ENCODE measurements around the gene TMEM132C.

Gene TMEM132C

DNA sequence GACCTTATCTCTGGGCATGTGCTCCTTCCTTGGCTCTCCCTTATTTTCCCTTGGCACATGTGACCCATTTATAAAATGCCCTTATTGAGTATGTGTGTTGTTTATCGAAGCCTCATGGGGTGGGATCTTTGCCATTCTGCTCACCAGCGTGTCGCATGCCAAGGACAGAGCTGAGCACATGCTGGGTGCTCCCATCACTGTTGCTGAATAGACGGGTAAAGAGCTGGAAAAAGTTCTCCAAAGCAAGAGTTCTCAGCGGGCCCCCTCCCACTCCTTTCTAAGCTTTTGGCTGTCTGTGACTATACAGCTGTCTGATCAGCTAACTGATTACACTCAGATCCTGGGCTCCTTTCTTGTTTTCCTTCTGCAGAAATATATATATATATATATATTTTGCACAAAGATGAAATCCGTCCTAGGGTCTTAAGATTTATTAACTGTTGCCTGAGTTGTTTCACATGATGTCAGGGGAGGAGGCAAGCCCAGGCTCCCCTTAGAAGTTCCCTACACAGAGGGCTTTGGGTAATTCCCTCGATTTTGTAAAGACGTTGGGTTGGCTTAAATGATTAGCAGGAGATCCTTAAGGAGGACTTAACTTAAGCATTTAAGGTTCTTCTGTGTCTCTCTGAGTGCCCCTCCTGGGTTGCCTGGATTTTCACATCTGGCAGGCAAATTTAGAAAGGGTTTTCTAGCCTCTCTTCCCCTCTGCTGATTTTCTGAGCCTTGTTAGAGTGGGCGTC is 71.6 kb downstream of the TMEM132C start:
- no peak for DNase-seq (ENCODE audit: low read depth in 2 of 2)

GRCh38 chr12:128339126-128339520 is 72.2 kb downstream of the TMEM132C start:
- DNase-seq (ENCODE audit: low read depth in 2 of 2): no peak

DNA sequence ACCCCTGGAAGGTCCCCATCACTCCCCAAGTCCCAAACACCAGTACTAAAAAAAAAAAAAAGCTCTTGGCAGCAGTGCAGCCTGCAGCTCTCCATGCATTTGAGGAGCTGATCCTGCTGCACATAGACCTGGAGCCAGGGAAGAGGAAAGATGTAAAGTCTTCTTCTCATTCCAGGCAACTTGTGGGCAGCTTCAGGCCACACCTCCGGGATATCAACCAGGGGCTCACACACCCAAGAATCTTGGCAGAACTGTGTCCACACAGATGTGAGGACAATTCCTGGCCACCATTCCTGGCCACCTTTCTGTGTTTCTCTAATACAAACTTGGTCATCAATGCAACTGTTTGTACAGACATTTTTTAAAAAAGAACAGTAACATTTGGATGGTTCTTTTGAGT is 72.7 kb downstream of the TMEM132C start:
- DNase-seq (ENCODE audit: low read depth in 2 of 2): no peak

DNA sequence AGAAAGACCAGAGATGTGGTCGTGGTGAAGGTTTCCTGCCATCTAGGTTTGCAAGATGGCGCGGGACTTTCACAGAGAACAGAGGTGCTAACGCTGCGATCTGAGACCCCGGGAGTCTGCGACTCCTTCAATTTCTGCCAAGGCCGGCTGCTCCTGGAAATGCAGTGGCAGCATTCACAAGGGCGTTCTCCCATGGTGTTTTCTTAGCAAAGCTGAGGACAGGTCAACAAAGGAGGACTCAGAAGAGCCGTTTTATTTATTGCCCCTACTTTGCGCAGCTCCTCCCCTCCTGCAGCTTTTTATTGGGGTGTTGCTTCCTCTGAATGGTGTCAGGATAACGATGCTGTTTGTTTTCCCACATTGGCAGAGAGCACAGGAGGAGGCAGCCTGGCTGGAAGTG is 86.3 kb downstream of the TMEM132C start:
- no peak for DNase-seq (ENCODE audit: low read depth in 2 of 2)

DNA sequence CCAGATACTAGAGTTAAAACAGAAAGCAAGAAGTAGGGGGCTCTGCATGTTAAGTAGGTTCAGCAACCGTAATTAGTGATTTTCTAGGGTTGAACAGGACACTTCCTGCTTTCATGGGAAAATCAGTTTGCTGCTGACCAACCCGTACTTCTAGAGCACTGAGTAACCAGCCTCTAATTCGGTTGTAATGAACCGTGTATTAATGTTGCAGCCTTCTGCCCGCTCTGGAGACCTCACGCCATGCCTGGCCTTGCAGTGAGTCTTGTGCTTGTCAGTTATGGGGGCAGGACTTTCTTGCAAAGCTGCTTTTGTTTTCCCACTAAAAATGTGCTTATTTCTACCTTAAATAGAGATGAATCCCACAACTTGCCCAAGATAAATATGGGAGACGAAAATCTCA is 89.6 kb downstream of the TMEM132C start:
- no peak for DNase-seq (ENCODE audit: low read depth in 2 of 2)

DNA sequence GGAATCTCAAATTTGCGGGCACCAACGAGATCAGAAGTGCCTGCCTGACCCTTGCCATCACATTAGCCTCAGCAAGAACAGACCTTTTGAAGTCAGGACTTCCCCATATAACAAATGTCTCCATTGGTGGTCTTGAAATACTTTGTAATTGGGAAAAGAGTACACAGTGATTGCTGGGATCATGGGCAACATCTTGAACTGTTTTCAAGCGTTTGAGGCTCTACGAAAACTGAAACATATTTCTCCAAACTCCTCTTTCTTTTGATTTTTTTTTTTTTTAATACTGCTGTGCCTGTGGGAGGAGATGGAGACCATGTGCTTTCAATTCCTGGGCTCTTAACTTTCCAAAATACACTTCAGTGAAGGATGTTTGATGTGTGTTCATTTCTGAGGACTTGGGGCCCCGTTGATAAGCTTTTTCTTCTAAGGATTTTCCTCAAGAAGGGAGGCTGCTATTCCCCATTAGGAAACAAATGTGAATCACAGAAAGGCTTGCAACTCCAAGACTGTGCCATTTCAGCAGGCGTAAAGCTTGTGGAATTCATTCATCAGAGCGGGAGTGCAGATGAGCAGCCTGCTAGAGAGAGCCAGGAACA is 94.5 kb downstream of the TMEM132C start:
- no peak for DNase-seq (ENCODE audit: low read depth in 2 of 2)

DNA sequence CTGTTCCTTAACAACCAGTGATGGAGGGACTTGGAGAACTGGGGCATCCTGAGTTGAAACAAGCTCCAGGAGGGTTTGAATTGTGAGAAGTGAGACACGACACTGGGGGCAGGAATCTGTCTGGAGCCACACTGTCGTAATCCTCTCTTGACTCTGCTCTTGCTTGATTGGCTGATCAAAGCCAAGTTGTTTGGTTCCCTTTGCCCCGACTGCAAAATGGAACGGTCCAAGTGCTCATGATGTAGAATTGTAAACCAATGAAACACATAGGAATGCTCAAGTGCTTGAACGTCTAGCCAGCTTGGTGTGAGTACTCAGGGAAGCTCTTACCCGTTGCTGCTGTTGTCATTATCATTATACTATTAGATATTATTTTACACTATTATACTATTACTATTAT is 98.1 kb downstream of the TMEM132C start:
- DNase-seq (ENCODE audit: low read depth in 2 of 2): no peak

DNA sequence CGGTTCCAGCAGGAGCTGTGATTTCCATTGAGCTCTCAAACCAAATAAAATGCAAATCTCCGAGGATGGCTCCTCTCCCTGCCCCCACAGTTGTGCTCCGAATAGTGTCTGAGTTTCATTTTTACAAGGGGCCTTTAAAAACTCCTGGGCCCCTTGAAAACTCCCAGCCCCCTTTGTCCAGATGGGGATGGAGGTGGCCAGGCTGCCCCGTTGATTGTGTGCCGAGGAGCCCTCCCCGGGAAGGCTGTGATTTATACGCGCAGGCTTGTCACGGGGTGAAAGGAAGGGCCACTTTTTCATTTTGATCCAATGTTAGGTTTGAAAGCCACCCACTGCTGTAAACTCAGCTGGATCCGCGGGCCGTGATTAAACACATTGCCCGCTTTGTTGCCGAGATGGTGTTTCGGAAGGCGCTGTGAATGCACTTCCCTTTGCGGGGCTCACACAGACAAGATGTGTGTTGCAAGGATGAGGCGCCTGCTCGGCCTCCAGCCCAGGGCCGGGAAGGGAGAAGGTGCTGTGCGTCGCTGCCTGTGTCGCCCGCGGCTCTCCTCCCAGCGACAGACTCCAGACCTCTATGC is 98.8 kb downstream of the TMEM132C start:
- DNase-seq (ENCODE audit: low read depth in 2 of 2): no peak

DNA sequence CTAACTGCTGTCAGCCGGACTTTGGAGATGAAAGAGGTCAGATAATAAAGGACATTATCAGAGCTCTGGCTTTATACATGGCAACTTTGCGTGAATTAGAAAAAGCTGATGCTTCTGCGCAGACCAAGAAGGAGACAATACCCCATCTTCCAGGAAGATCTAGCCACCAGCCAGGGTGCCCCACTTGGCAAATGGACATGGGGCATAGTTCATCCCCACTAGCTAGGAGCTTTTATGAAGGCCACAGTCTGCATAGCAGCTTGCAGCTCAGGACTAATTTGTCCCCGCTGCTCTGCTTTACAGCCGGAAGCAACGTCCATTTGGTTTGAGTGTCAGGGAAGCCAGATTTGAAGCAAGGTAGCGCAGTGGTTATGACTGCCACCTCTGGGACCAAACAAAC is 101.0 kb downstream of the TMEM132C start:
- DNase-seq (ENCODE audit: low read depth in 2 of 2): no peak

- no peak for DNase-seq (ENCODE audit: low read depth in 2 of 2)
Measured at GRCh38 chr12:128381541-128381940, 114.6 kb downstream of the TMEM132C start.

DNA sequence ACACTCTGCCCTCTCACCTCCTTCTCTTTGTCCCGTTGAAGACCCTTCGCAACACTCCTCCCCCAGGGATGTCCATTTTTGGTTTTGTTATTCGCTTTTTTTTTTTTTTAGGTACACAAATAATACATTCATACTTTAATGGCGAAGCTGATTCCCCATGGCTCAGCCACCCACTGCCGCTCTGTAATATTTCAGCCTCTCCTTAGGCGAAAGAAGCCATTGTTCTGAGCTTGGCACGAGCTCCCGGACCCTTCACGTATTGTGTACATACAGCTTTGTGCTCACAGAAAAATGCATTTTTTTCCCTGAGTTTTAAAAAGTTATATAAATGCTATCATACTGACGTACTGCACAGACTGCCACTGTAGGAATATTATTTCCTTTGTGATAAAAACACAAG is 115.0 kb downstream of the TMEM132C start:
- no peak for DNase-seq (ENCODE audit: low read depth in 2 of 2)

- DNase-seq (ENCODE audit: low read depth in 2 of 2): no peak
Measured at GRCh38 chr12:128382946-128383345, 116.0 kb downstream of the TMEM132C start.

GRCh38 chr12:128383357-128383937 is 116.5 kb downstream of the TMEM132C start:
- no peak for DNase-seq (ENCODE audit: low read depth in 2 of 2)

- DNase-seq (ENCODE audit: low read depth in 2 of 2): no peak
Measured at GRCh38 chr12:128385736-128386135, 118.8 kb downstream of the TMEM132C start.

DNA sequence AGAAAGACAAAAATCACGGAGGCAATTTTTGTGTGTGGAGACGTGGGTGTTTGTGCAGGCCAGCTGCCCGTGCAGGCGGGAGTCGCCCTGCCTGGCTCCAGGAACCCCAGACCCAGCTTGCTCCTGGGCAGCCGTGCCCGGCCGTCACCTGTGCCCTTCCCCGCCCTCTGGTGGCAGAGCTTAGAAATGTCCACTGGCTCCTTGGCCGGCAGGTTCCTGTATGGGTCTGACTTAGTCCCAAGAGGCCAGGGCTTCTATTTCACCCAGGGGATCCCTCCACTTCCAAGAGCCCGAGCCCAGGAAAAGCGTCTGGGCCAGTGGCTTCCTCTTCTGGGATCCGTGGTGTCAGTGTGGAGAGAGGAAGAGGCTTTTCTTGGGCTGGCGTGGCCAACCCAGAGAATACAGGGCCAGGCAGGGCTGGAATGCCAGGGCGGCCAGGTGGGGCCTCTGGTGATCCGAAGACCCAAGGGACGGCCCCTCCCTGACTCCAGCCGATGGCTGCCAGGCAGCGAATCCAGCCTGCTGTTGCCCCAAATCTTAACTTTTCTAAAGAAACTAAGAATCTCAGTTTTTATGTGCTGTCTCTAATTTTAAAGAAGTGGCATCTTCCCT is 120.9 kb downstream of the TMEM132C start:
- DNase-seq (ENCODE audit: low read depth in 2 of 2): peak in 1 of 2 donors; percentile 8

GRCh38 chr12:128388461-128389000 is 121.6 kb downstream of the TMEM132C start:
- DNase-seq (ENCODE audit: low read depth in 2 of 2): no peak

DNA sequence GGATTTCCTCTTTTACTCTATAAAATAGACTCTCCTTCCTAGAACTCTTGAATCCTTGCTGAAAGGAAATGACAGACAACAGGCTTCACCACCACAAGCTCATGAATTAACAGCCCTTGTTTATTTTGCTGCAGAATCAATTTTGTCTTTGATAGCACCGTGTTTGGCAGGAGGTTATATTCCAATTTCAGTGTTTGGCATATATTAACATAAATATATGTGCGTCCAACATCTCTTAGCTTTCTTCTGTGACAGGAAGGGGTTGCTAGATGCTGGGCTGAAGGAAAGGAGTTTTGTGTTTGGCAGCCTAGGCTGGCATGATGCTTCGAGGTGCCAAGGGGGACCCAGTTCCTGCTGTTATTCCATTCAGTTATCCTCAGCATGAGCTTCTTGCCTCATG is 126.4 kb downstream of the TMEM132C start:
- DNase-seq (ENCODE audit: low read depth in 2 of 2): no peak

- DNase-seq (ENCODE audit: low read depth in 2 of 2): no peak
Measured at GRCh38 chr12:128394137-128394536, 127.2 kb downstream of the TMEM132C start.

GRCh38 chr12:128399253-128399652 is 132.3 kb downstream of the TMEM132C start:
- DNase-seq (ENCODE audit: low read depth in 2 of 2): no peak

DNA sequence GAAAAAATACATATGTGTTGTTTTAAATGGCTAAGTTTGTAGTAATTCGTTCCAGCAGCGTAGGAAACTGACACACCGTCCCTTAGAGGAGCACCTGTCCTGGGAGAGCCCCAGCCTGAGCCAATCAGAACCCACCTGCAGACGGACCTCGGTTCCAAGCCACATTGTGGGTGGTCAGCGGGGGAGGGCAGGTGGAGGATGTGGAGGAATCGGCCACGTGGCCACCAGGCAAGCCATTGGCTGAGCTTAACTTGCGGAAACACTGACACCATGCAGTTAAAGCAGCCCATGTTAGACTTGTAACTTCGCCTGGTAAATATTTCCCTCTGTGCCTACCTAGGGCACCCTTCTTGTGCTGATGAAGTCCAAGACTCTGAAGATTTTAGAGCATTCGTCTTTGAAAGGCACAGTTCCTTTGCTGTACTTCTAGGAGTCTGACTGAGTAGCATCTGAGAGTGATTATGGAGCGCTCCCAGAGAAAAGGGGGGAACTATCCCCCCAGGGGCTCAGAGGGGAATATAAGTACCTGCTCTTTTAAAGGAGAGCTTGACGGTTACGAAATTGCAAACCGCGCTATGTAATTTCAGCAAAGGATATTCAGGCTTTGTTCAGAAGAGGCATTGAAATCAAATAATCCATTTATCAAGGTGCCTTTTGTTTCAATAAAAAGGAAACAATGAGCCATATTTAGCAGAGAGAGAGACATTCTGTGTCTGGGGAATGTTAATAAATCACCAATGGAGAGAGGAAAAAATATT is 135.7 kb downstream of the TMEM132C start:
- DNase-seq (ENCODE audit: low read depth in 2 of 2): no peak

- DNase-seq (ENCODE audit: low read depth in 2 of 2): no peak
Measured at GRCh38 chr12:128408669-128409068, 141.7 kb downstream of the TMEM132C start.
